DOHH2 (cell line): ENCODE measurements around the gene MYO9A.

Experiments
- H3F3A ChIP-seq: fragments of 200-600 bp; sonication (generic), shearing (Covaris generic); 2 replicates; pipeline ENCODE4 v1.6.0; 2016; ENCODE audit warnings: antibody characterized with exemption, mild to moderate bottlenecking; ENCODE audit not compliant: control insufficient read depth, insufficient read depth
- H3K27ac ChIP-seq: fragments of 200-600 bp; sonication (generic); 2 replicates; pipeline ENCODE4 v1.5.1; 2014; ENCODE audit warnings: low read depth, mild to moderate bottlenecking, low read length, moderate library complexity
- H3K27me3 ChIP-seq: fragments of 200-600 bp; sonication (generic); 2 replicates; pipeline ENCODE4 v1.6.1; 2014; ENCODE audit warnings: mild to moderate bottlenecking, low read length, mixed read lengths; ENCODE audit not compliant: control insufficient read depth
- H3K36me3 ChIP-seq: fragments of 200-600 bp; sonication (generic); 2 replicates; pipeline ENCODE4 v1.6.1; 2014; ENCODE audit warnings: mild to moderate bottlenecking, low read length, moderate library complexity, mixed read lengths; ENCODE audit not compliant: control insufficient read depth
- H3K4me1 ChIP-seq: fragments of 200-600 bp; sonication (generic); 2 replicates; pipeline ENCODE4 v1.6.1; 2014; ENCODE audit warnings: mild to moderate bottlenecking, low read length, mixed read lengths; ENCODE audit not compliant: control insufficient read depth
- H3K4me2 ChIP-seq: fragments of 200-600 bp; sonication (generic); 2 replicates; pipeline ENCODE4 v1.6.0; 2014; ENCODE audit warnings: mild to moderate bottlenecking, low read length, moderate library complexity
- H3K4me3 ChIP-seq: fragments of 200-600 bp; sonication (generic); 2 replicates; pipeline ENCODE4 v1.5.1; 2014; ENCODE audit warnings: mild to moderate bottlenecking, low read length, mixed read lengths
- H3K79me2 ChIP-seq: fragments of 200-600 bp; sonication (generic); 2 replicates; pipeline ENCODE4 v1.6.1; 2014; ENCODE audit warnings: mild to moderate bottlenecking, low read length, mixed read lengths; ENCODE audit not compliant: control insufficient read depth
- H3K9me2 ChIP-seq: fragments of 200-600 bp; sonication (generic); replicated peaks from 2 replicates; pipeline ENCODE4 v1.6.1; 2014; ENCODE audit warnings: mild to moderate bottlenecking, low read length, mixed read lengths; ENCODE audit not compliant: control insufficient read depth
- H3K9me3 ChIP-seq: fragments of 200-600 bp; sonication (generic); 2 replicates; pipeline ENCODE4 v1.6.1; 2014; ENCODE audit warnings: antibody characterized with exemption, low read length, mixed read lengths; ENCODE audit not compliant: control insufficient read depth, insufficient read depth
- H4K20me1 ChIP-seq: fragments of 200-600 bp; sonication (generic); 2 replicates; pipeline ENCODE4 v1.6.0; 2014; ENCODE audit warnings: low read depth, mild to moderate bottlenecking, antibody characterized with exemption, low read length, moderate library complexity; ENCODE audit not compliant: control insufficient read depth, insufficient read depth
- EZH2phosphoT487 ChIP-seq: fragments of 200-600 bp; sonication (generic); IDR thresholded peaks from 2 replicates; pipeline ENCODE4 v1.6.1; 2017; ENCODE audit warnings: borderline replicate concordance, mild to moderate bottlenecking, antibody characterized with exemption, low read length, moderate library complexity, mixed read lengths
- TF ChIP-seq, protein P1 (sequence below): fragments of 200-600 bp; sonication (generic); IDR thresholded peaks from one replicate; pipeline ENCODE4 v1.5.1; 2014; ENCODE audit warnings: antibody characterized with exemption, mild to moderate bottlenecking, low read depth, low read length; ENCODE audit not compliant: poor library complexity, severe bottlenecking

MYO9A gene

DNA sequence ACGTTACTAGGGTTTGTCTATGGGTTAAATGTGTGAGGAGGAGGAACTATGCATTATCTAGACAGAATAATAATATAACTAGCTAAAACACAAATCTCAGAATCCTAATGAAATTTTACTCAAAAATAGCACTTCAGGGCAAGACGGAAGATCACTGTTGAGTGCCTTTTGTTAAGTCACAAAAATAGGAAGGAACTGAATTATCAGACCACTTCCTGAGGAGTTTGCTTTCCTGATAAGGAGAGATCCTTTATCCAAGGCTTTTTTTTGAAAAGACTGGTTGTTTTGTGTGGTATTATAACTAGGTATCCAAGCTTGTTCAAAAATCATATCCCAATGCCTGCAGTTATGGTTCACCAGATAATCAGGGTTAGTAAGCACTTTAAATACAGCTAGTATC is 273.0 kb downstream of the MYO9A start:
- TF ChIP-seq EZH2phosphoT487 = no peak
- TF ChIP-seq, protein P1, sequence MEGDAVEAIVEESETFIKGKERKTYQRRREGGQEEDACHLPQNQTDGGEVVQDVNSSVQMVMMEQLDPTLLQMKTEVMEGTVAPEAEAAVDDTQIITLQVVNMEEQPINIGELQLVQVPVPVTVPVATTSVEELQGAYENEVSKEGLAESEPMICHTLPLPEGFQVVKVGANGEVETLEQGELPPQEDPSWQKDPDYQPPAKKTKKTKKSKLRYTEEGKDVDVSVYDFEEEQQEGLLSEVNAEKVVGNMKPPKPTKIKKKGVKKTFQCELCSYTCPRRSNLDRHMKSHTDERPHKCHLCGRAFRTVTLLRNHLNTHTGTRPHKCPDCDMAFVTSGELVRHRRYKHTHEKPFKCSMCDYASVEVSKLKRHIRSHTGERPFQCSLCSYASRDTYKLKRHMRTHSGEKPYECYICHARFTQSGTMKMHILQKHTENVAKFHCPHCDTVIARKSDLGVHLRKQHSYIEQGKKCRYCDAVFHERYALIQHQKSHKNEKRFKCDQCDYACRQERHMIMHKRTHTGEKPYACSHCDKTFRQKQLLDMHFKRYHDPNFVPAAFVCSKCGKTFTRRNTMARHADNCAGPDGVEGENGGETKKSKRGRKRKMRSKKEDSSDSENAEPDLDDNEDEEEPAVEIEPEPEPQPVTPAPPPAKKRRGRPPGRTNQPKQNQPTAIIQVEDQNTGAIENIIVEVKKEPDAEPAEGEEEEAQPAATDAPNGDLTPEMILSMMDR = no peak
- H3K4me3 ChIP-seq = no peak overlapping the region

DNA sequence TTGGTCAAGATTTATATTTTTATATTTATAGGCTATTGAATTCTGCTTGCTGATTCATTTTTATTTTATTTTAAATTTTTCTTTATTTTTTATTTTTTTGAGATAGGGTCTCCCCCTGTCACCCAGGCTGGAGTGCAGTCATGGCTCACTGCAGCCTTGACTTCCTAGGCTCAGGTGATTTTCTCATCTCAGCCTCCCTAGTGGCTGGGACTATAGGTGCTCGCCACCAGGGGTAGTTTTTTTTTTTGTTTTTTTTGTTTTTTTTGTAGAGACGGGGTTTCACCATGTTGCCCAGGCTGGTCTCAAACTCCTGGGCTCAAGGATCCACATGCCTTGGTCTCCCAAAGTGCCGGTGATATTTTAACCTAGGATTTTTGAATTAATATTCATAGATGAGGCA is 276.4 kb downstream of the MYO9A start:
- H3K27me3 ChIP-seq = no peaks in the 10 kb centered on the region
- H4K20me1 ChIP-seq = no peaks in the 10 kb centered on the region
- no peak overlapping the region for H3K4me2 ChIP-seq
- no peaks in the 10 kb centered on the region for H3K9me2 ChIP-seq
- H3K27ac ChIP-seq = no peak overlapping the region
- H3K4me3 ChIP-seq = no peak overlapping the region
- peaks cover 41% of the 10 kb centered on the region for H3K36me3 ChIP-seq
- H3K79me2 ChIP-seq = no peaks in the 10 kb centered on the region
- TF ChIP-seq, protein P1 = no peak
- TF ChIP-seq EZH2phosphoT487 = no peak
- peaks cover 3% of the 10 kb centered on the region; the same call in 1 of the 2 replicates for H3F3A ChIP-seq
- H3K4me1 ChIP-seq = no peaks in the 10 kb centered on the region
- H3K9me3 ChIP-seq = no peaks in the 10 kb centered on the region

More for the DNA sequence above, 273.0 kb downstream of the MYO9A start:
- Histone ChIP-seq H3K4me1 (no peaks in the 10 kb centered on the region), H3K9me3 (no peaks in the 10 kb centered on the region), H3K27me3 (no peaks in the 10 kb centered on the region), H3K27ac (no peak overlapping the region), H3K9me2 (no peaks in the 10 kb centered on the region), H4K20me1 (no peaks in the 10 kb centered on the region), H3K79me2 (no peaks in the 10 kb centered on the region), H3K4me2 (no peak overlapping the region), H3F3A (no peaks in the 10 kb centered on the region), H3K36me3 (peaks cover 69% of the 10 kb centered on the region)

DNA sequence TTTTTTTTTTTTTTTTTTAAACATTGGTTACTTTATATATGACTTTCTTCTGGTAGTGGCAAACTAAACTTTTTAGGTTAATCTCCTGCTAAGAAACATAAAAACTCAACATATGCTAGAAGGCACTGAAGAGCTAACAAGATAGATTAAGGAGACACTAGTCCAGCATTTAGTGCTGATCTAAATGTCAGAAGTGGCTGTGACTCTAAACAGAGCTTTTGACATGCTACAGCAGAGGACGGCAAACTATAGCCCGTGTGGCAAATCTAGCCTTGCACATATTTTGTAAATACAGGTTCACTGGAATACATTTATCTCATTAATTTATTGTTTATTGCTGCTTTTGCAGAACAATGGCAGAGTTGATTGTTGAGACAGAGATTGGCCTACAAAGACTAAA is 287.0 kb downstream of the MYO9A start:
- H3K4me3 ChIP-seq = no peak overlapping the region
- H3K27me3 ChIP-seq = no peaks in the 10 kb centered on the region
- TF ChIP-seq EZH2phosphoT487 = no peak
- TF ChIP-seq, protein P1 = no peak
- H3F3A ChIP-seq = peaks cover 2% of the 10 kb centered on the region; the same call in 1 of the 2 replicates
- H3K9me3 ChIP-seq = no peaks in the 10 kb centered on the region
- H3K27ac ChIP-seq = no peak overlapping the region
- no peaks in the 10 kb centered on the region for H4K20me1 ChIP-seq
- peaks cover 52% of the 10 kb centered on the region for H3K36me3 ChIP-seq
- no peak overlapping the region for H3K4me2 ChIP-seq
- no peaks in the 10 kb centered on the region for H3K9me2 ChIP-seq
- H3K79me2 ChIP-seq = no peaks in the 10 kb centered on the region
- H3K4me1 ChIP-seq = no peaks in the 10 kb centered on the region

DNA sequence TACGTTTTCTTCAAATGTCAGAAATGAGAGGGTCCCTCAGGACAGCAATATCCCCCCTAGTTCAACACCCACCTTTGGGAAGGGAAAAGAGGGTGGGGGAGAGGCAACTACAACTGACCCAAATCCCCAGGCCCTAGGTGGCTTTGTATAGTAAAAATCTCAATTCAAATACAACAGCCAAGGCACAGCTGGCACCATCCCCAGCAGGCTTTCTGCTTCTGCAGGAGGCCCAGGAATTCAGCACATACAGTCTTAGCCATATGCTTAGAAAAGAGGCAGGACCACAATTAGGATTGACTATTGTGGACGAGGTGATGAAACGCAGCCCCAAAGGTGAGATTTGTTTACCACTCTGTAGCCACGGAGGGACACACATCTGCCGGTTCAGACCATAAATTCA is 291.8 kb downstream of the MYO9A start:
- no peaks in the 10 kb centered on the region for H3K4me1 ChIP-seq
- no peak overlapping the region for H3K4me3 ChIP-seq
- H3K4me2 ChIP-seq = no peak overlapping the region
- H4K20me1 ChIP-seq = no peaks in the 10 kb centered on the region
- H3F3A ChIP-seq = no peaks in the 10 kb centered on the region
- H3K9me3 ChIP-seq = no peaks in the 10 kb centered on the region
- H3K27me3 ChIP-seq = no peaks in the 10 kb centered on the region
- TF ChIP-seq, protein P1 = no peak
- TF ChIP-seq EZH2phosphoT487 = no peak
- H3K27ac ChIP-seq = no peak overlapping the region
- H3K79me2 ChIP-seq = no peaks in the 10 kb centered on the region
- no peaks in the 10 kb centered on the region for H3K9me2 ChIP-seq
- peaks cover 70% of the 10 kb centered on the region for H3K36me3 ChIP-seq
